Measurements from ENCODE around the gene AEBP2.

DNA sequence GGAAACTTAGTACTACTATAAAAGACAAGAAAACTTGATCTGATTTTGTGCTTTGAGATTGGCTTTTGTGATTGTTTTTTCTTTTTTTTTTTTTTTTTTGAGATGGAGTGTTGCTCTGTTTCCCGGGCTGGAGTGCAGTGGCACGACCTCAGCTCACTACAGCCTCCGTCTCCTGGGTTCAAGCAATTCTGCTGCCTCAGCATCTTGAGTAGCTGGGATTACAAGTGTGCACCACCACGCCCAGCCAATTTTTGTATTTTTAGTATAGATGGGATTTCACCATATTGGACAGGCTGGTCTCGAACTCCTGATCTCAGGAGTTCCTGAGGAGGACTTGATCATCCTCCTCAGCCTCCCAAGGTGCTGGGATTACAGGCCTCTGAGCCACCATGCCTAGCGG is 26.4 kb downstream of the AEBP2 start:
- TF ChIP-seq POLR2AphosphoS5 (IDR thresholded peaks at IDR 0.05) (no peak), EP300 (IDR thresholded peaks at IDR 0.05) (no peak)
